DMS53 treated with DMSO at 0.1 percent for 48 hours (cell line): ENCODE measurements around the gene LMTK3.
A peak's percentile ranks its signal among the peaks of the same experiment; 100 is the strongest.

Experiments used
- DNase-seq: peaks from one replicate; lab custom pipeline; 2025; ENCODE audit not compliant: unreplicated experiment; lab: John Stamatoyannopoulos, UW

The LMTK3 gene

DNA sequence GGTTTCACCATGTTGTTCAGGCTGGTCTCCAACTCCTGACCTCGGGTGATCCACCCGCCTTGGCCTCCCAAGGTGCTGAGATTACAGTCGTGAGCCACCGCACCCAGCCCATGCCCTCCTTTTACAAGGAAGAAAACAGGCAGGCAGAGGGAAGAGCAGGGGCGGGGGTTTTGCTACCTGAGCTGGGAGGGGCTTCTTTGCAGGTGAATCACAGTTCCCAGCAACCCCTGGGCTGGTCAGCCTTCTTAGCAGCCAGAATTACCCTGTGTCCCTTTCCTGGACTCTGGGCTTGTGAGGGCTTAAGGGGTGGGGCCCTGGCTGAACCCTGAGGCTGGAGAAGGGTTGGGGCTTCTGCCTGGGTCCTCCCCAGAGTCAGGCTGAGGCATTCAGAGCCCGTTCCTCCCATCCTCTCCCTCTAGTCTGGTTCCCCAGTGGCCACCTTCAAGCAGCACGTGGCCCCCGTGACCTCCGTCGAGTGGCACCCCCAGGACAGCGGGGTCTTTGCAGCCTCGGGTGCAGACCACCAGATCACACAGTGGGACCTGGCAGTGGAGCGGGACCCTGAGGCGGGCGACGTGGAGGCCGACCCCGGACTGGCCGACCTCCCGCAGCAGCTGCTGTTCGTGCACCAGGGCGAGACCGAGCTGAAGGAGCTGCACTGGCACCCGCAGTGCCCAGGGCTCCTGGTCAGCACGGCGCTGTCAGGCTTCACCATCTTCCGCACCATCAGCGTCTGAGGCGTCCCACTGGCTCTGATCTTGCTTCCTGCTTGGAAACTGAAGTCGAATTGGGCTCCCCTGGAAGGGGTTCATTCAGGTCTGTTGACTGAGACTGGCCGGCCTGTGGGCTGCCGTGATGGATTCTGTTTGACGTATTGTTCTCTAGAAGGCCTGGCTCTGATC is 59.1 kb downstream of the LMTK3 start:
- DNase-seq: no peak

GRCh38 chr19:48451624-48452023 is 60.0 kb downstream of the LMTK3 start:
- no peak for DNase-seq

GRCh38 chr19:48450863-48451262 is 60.8 kb downstream of the LMTK3 start:
- no peak for DNase-seq

DNA sequence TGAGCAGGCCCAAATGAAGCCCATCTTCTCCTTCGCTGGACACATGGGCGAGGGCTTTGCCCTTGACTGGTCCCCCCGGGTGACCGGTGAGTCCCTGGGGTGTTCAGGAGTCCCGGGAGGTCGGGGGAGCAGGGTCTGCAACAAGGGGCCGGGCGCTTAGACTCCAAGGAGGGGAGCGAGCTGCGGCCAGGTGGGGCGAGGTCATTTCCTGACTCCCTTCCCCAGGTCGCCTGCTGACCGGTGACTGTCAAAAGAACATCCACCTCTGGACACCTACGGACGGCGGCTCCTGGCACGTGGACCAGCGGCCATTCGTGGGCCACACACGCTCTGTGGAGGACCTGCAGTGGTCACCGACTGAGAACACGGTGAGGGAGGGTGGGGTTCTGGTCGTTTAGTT is 61.2 kb downstream of the LMTK3 start:
- DNase-seq: no peak

GRCh38 chr19:48448563-48448962 is 63.1 kb downstream of the LMTK3 start:
- no peak for DNase-seq

DNA sequence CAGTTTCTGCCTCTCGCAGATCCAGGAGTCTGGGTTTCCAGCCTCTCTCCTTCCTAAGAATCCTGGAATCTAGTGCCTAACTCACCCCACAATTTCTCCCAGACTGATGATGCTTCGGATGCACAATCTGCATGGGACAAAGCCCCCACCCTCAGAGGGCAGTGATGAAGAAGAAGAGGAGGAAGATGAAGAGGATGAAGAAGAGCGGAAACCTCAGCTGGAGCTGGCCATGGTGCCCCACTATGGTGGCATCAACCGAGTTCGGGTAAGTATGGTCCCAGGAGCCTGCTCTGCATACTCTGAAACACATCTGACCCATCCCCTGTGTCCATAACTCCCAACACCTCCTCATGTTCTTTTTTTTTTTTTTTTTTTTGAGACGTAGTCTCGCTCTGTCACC is 65.1 kb downstream of the LMTK3 start:
- DNase-seq: no peak

DNA sequence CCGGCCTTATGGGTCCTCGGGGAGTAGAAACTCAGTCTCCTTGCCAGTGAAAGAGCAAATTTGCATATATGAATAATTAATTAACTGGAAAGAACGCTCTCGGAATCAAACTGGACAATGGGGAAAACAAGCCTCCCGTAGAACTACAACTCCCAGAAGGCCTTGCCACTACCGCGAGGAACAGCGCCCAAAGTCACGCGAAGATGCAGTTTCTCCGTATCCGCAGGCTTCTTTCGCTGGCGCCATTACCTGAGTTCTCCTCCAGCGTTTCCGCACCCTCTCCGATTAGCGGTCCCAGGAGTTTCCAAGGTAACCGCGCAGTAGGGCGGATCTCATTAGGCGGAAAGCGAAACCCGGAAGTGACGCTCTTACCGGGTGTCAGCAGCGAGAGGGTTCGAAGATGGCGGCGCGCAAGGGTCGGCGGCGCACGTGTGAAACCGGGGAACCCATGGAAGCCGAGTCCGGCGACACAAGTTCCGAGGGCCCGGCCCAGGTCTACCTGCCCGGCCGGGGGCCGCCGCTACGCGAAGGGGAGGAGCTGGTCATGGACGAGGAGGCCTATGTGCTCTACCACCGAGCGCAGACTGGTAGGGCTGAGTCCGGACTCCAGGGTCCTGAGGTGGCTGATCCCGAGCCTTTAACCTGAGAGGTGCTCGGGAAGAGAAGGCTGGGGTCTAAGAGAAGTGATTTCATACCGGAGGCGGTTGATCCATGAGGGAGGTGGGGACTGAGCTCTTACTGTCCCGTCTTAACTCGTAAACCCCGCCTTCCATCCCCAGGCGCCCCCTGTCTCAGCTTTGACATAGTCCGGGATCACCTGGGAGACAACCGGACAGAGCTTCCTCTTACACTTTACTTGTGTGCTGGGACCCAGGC is 65.8 kb downstream of the LMTK3 start, which contains the start of gene GRWD1:
Gene GRWD1, plus strand, starts transcription at position 378 of the 876 bp plus-strand sequence. Its CDS starts 23 bp downstream, at position 401.
- peak; percentile 94 for DNase-seq

- DNase-seq: peak; percentile 94
Measured at GRCh38 chr19:48445256-48445605, 66.4 kb downstream of the LMTK3 start.

DNA sequence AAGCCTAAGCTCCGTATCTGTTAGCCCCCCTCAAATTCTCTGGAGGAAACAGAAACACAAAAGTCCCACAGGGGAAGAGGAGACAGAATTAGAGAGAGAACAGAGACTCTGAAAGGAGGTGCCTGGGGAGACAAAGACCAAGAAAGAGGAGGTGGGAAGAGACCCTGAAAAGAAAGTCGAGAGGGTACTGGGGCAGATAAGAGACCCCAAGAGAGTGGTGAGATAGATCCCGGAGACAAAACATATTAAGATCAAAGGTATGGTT is 66.8 kb downstream of the LMTK3 start:
- no peak for DNase-seq

DNA sequence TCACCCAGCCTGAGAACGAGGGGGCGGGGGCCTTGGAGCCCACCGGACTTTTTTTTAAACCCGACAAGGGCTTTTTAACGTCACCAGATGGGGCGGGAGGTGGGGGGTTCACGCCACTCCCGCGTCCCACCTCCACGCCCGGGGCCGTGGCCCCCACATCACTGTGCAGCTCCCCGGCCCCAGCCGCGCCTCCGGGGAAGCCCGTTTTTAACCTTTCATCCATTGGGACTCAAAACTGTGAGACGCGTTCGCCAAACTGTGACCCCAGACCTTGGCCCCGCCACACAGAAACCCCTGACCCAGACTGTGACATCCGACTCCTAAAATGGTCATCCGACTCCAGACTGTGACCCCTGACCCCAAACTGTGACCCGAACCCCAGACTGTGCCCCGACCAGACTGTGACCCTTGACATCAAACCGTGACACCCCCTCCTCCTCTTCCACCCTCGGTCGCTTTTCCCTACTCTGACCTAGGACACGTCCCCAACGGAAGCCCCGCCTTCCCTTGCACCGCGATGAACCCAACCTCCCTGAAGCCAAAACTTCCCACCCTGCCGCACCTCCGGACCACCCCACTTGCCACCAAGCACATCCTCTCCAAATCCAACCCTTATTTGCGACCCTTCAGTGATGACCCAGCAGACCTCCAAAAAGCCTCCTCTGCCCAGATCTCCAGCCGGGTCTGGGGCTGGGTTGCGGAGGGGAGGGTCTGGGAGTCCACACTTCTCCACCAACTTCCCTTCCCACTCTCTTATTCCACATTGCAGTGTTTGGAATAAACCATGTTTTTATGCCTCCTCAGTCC is 67.3 kb downstream of the LMTK3 start:
- no peak for DNase-seq

GRCh38 chr19:48443731-48444128 is 67.9 kb downstream of the LMTK3 start:
- DNase-seq: no peak

GRCh38 chr19:48443256-48443655 is 68.4 kb downstream of the LMTK3 start:
- DNase-seq: no peak

- no peak for DNase-seq
Measured at GRCh38 chr19:48442116-48443035, 69.3 kb downstream of the LMTK3 start.

DNA sequence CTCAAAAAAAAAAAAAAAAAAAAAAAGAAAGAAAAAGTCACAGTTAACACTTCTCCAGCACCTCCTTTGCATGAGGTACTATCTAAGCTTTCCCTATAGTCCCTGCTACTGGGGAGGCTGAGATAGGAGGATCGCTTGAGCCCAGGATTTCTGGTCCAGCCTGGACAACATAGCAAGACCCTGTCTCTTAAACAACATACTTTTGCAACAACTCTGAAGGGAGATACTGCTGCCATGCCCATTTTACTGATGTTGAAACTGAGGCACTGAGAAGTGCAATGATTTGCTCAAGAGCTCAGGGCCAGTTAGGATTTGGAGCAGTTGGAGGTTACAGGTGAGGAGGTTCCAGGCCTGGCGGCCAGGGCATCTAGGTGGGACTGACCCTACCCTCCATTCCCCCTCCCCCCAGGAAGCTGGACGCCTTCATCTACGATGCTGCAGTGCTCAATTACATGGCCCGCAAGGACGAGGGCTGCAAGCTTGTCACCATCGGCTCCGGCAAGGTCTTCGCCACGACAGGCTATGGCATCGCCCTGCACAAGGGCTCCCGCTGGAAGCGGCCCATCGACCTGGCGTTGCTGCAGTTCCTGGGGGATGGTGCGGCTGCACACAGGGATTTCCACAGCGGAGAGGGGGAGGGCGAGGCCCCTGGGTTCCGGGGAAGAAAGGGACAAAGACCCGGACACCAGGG is 70.1 kb downstream of the LMTK3 start:
- DNase-seq: no peak

DNA sequence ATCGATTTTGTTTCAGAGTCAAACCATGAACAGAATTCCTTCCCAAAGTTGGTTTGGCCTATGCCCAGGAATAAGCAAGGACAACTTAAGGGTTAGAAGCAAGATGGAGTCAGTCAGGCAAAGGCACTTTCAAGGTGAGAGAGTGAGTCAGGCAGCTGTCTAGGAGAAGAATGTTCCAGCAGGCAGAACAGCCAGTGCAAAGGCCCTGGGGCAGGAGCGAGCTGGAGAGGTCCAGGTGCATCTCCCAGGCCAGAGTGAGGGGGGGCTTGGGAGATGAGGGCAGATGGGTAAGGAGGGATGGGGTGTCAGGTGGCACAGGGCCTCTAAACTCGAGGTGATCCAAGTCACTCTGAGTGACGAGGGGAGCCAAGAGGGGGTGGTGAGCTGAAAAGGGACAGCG is 75.0 kb downstream of the LMTK3 start:
- no peak for DNase-seq
